ENCODE results near the gene GPS2.
A peak's percentile ranks its signal among the peaks of the same experiment; 100 is the strongest.

The GPS2 gene

GRCh38 chr17:7293159-7293558 lies 22.0 kb downstream of the GPS2 start:
- no peak for DNase-seq (ENCODE audit: low spot score)

GRCh38 chr17:7292729-7293128 lies 22.4 kb downstream of the GPS2 start:
- no peak for DNase-seq (ENCODE audit: low spot score)

GRCh38 chr17:7292194-7292593 lies 23.0 kb downstream of the GPS2 start:
- no peak for DNase-seq (ENCODE audit: low spot score)

- no peak for DNase-seq (ENCODE audit: low spot score)
Measured at GRCh38 chr17:7290685-7291084, 24.5 kb downstream of the GPS2 start.

GRCh38 chr17:7290166-7290565 lies 25.0 kb downstream of the GPS2 start:
- DNase-seq (ENCODE audit: low spot score) = no peak

GRCh38 chr17:7289256-7290032 lies 25.7 kb downstream of the GPS2 start:
- DNase-seq (ENCODE audit: low spot score) = no peak

- no peak for DNase-seq (ENCODE audit: low spot score)
Measured at GRCh38 chr17:7285679-7286078, 29.5 kb downstream of the GPS2 start.

GRCh38 chr17:7284911-7285310 lies 30.2 kb downstream of the GPS2 start:
- no peak for DNase-seq (ENCODE audit: low spot score)

- DNase-seq (ENCODE audit: low spot score) = no peak
Measured at GRCh38 chr17:7283471-7284216, 31.5 kb downstream of the GPS2 start.

- DNase-seq (ENCODE audit: low spot score) = no peak
Measured at GRCh38 chr17:7282752-7283321, 32.3 kb downstream of the GPS2 start.

GRCh38 chr17:7281953-7282751 lies 33.0 kb downstream of the GPS2 start:
- no peak for DNase-seq (ENCODE audit: low spot score)

GRCh38 chr17:7281074-7281952 lies 33.8 kb downstream of the GPS2 start, which contains the start of gene SLC2A4:
Gene SLC2A4 (plus strand): TSS chr17:7281718. CDS start chr17:7281935, 217 bp downstream.
- DNase-seq (ENCODE audit: low spot score) = peak; percentile 83

GRCh38 chr17:7280519-7281073 lies 34.6 kb downstream of the GPS2 start:
- peak; percentile 78 for DNase-seq (ENCODE audit: low spot score)

- no peak for DNase-seq (ENCODE audit: low spot score)
Measured at GRCh38 chr17:7279448-7279847, 35.7 kb downstream of the GPS2 start.

- no peak for DNase-seq (ENCODE audit: low spot score)
Measured at GRCh38 chr17:7266784-7267183, 48.4 kb downstream of the GPS2 start.

- no peak for DNase-seq (ENCODE audit: low spot score)
Measured at GRCh38 chr17:7263801-7264078, 51.4 kb downstream of the GPS2 start.

- DNase-seq (ENCODE audit: low spot score) = no peak
Measured at GRCh38 chr17:7262935-7263800, 52.0 kb downstream of the GPS2 start.
